GM12875 (cell line): Measurements from ENCODE around the gene MEGF11.

Experiments
- H3K4me3 ChIP-seq: one replicate; pipeline ENCODE4 v1.5.1; 2011; ENCODE audit warnings: low read depth, low read length, control low read depth
- CTCF ChIP-seq: IDR thresholded peaks from 2 replicates; pipeline ENCODE4 v1.5.1; 2011; ENCODE audit warnings: low read depth, mild to moderate bottlenecking, control low read depth, inconsistent platforms, low read length, moderate library complexity, borderline replicate concordance; ENCODE audit not compliant: insufficient read depth

MEGF11 gene

GRCh38 chr15:66190746-66191145, 62.8 kb downstream of the MEGF11 start:
- no peak overlapping the region for H3K4me3 ChIP-seq
- TF ChIP-seq CTCF, result no peak

GRCh38 chr15:66189291-66189690, 64.3 kb downstream of the MEGF11 start:
- no peak overlapping the region for H3K4me3 ChIP-seq
- no peak for TF ChIP-seq CTCF

- no peak for TF ChIP-seq CTCF
- H3K4me3 ChIP-seq, result no peak overlapping the region
Observed at GRCh38 chr15:66188464-66188863, 65.1 kb downstream of the MEGF11 start.

GRCh38 chr15:66187271-66187670, 66.3 kb downstream of the MEGF11 start:
- no peak for TF ChIP-seq CTCF
- no peak overlapping the region for H3K4me3 ChIP-seq

GRCh38 chr15:66186049-66186825, 67.3 kb downstream of the MEGF11 start:
- TF ChIP-seq CTCF, result no peak

GRCh38 chr15:66184936-66185790, 68.4 kb downstream of the MEGF11 start:
- no peak for TF ChIP-seq CTCF
- H3K4me3 ChIP-seq, result no peak overlapping the region

More at GRCh38 chr15:66186049-66186825, 67.3 kb downstream of the MEGF11 start:
- no peak overlapping the region for H3K4me3 ChIP-seq
